Measurements from ENCODE around the gene SORT1. TPM values are rescaled to one million over a fixed set of nuclear protein-coding genes. Genes with fewer than 3 reads are reported as not detected.

Gene SORT1
- total and polyA plus RNA-seq, 2 of the 13 experiments (the other 11 are each of a cell fraction or from before 2014, with no cell fraction given) = 32.4 to 93.0 TPM

- TF ChIP-seq ZBTB49 (CRISPR knock-in tag; IDR thresholded peaks at IDR 0.05; ENCODE audit: borderline replicate concordance) (0 out of 2 replicates have a peak, but pooled peaks have one; percentile 12), AGO2 (optimal IDR thresholded peaks at IDR 0.05; ENCODE audit: low read depth, low read length) (peak; percentile 89), ZKSCAN1 (IDR thresholded peaks at IDR 0.05; ENCODE audit: low read length) (peak; percentile 42), ZNF20 (CRISPR knock-in tag; IDR thresholded peaks at IDR 0.05) (no peak), ZNF724P (CRISPR knock-in tag; IDR thresholded peaks at IDR 0.05; ENCODE audit: borderline replicate concordance) (0 out of 2 replicates have a peak, but pooled peaks have one; percentile 35), ZNF329 (CRISPR knock-in tag; IDR thresholded peaks at IDR 0.05; ENCODE audit: low read depth) (0 out of 2 replicates have a peak, but pooled peaks have one; percentile 6), ZNF609 (CRISPR knock-in tag; IDR thresholded peaks at IDR 0.05; ENCODE audit: borderline replicate concordance) (peak; percentile 35; the same call in 1 of the 2 replicates), CREB1 (IDR thresholded peaks at IDR 0.05) (no peak), CREB1 (CRISPR knock-in tag; IDR thresholded peaks at IDR 0.05) (no peak), ZFP82 (CRISPR knock-in tag; IDR thresholded peaks at IDR 0.05; ENCODE audit: borderline replicate concordance) (no peak), HOXA3 (CRISPR knock-in tag; IDR thresholded peaks at IDR 0.05) (peak; percentile 13; the same call in 1 of the 2 replicates), ZNF674 (CRISPR knock-in tag; IDR thresholded peaks at IDR 0.05; ENCODE audit: low read depth) (no peak), ZNF34 (CRISPR knock-in tag; IDR thresholded peaks at IDR 0.05; ENCODE audit: borderline replicate concordance) (no peak), ZNF235 (CRISPR knock-in tag; IDR thresholded peaks at IDR 0.05; ENCODE audit: borderline replicate concordance) (0 out of 2 replicates have a peak, but pooled peaks have one; percentile 21), HMGXB4 (CRISPR knock-in tag; IDR thresholded peaks at IDR 0.05; ENCODE audit: borderline replicate concordance in 1 of 2, low read depth in 1 of 2) (0 out of 4 replicates have a peak, but pooled peaks of 1 of the 2 experiments have one; percentile 5), FOSL1 (CRISPR knock-in tag; IDR thresholded peaks at IDR 0.05; ENCODE audit: borderline replicate concordance) (0 out of 2 replicates have a peak, but pooled peaks have one; percentile 14), ZC3H4 (CRISPR knock-in tag; IDR thresholded peaks at IDR 0.05; ENCODE audit: borderline replicate concordance) (peak; percentile 20; the same call in 1 of the 2 replicates), MEIS2 (CRISPR knock-in tag; IDR thresholded peaks at IDR 0.05) (peak; percentile 65; the same call in 1 of the 2 replicates)
Measured at GRCh38 chr1:109425391-109426280, 27.9 kb upstream of the SORT1 start (continued).
